ENCODE data around the gene TBC1D14.
A peak's percentile ranks its signal among the peaks of the same experiment; 100 is the strongest.
"Not testable (repeated sequence)": the region's sequence is repeated elsewhere in the genome, so short reads cannot be mapped to it uniquely, and the experiment has no call there.

Gene TBC1D14

DNA sequence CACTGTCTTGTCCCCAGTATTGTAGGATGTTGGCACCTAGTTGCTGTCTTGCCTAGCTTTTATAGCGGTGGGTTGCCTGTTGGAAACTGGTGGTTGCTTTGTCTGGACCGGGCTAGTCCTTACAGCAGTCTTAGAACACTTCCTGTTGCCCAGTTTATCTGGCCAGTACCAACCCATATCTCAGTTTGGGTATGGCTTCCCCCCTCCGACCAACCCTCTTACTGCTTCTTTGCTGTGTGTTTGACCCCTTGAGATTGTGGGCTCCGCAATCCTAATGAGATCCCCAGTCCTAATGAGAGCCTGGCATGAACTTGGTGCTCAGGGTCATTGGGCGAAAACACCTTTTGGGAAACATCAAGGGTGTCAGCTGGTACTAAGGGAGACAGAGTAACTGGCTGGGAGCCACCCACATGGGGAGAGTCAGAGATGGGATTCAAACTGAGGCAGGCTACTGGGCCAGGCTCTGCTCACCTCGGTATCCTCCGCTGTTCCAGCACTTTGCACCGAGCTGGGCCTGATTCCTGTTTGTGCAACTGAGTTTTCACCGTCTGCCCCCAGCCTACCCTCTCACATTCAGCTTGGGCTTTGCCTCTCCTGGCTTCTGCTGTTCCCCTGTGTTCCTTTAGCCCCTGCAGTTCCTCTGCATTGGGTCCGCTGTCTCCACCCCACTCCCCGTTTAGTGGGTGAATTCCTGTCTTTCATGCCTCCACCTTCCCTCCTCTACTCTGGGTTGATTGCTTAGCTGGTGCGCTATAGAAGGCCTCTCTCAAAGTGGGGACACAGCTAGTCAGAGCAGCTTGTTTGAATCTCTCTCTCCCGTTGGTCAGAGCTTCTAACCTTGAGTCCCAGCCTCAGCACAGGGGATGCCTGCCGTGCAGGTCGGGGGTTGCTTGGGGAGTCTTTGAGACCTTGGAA, 1.6 kb downstream of the TBC1D14 start:
- DNase-seq, result no peak

DNA sequence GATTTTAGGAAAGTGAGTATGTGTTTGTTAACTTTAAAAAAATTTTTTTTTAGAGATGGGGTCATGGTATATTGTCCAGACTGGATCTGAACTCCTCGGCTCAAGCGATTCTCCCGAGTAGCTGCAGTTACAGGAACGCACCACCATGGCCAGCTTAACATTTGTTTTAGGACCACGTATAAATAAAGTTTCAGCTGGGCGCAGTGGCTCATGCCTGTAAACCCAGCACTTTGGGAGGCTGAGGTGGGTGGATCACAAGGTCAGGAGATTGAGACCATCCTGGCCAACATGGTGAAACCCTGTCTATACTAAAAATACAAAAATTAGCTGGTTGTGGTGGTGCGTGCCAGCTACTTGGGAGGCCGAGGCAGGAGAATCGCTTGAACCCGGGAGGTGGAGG, 2.3 kb downstream of the TBC1D14 start:
- not testable (repeated sequence) for DNase-seq

DNA sequence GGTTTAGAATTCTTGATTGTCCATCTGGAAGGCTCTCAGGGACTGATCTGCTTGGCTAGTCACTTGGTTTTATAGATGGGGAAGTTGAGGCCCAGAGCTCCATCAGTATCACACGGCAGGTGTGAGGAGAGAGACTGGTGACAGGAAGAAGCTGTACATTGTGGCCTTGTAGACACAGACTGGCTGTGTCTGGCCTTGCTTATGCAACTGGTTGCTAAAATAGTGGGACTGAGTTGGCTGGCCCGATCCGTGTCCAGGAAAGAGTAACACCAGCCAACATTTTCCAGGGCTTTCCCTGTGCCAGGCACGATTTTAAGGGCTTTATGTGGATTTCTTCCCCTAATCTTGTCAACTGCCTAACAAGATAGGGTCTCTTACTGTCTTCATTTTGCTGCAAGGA, 2.8 kb downstream of the TBC1D14 start:
- DNase-seq, result no peak

- no peak for DNase-seq
These were observed 3.8 kb downstream of the TBC1D14 start for GRCh38 chr4:6913350-6913905.

DNA sequence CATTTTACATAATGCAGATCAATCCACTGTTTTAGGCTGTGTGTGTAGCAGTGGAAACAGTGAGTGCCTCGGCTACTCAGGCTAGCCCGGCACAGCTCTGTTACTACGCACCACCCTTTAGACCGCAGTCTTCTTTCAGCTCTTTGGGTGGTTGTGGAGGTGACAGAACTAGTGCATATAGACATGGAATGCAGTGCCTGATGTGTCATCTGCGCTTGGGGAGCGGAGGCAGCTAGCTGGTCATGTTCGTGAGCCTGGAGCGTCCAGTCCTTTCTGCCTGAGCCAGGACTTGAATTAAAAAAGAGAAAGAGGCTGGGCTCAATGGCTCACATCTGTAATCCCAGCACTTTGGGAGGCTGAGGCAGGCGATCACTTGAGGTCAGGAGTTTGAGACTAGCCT, 4.8 kb downstream of the TBC1D14 start:
- DNase-seq, result no peak

GRCh38 chr4:6915041-6916005, 5.7 kb downstream of the TBC1D14 start:
- no peak for DNase-seq

DNA sequence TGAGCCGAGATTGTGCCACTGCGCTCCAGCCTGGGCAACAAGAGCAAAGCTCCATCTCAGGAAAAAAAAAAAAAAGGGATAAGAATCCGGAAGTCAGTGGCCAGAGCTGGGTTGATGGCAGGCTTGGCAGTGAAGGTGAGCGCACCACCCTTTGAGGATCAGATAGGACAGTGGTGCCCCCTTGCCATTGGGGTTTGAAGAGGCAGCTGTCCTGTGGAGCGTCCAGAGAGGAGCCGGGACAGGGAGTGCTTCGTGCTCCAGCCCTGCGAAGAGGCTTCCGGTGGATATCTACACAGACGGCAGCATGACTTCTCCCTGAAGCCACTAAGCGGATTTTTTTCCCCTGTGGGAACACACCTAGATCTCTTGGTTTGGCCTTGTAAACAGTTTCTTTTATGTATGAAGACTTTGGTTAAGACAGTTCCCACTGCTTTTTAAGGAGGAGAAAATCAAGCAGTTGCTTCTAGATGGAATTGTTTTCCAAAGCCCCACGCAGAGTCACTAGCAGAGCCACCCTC, 6.5 kb downstream of the TBC1D14 start:
- no peak for DNase-seq

DNA sequence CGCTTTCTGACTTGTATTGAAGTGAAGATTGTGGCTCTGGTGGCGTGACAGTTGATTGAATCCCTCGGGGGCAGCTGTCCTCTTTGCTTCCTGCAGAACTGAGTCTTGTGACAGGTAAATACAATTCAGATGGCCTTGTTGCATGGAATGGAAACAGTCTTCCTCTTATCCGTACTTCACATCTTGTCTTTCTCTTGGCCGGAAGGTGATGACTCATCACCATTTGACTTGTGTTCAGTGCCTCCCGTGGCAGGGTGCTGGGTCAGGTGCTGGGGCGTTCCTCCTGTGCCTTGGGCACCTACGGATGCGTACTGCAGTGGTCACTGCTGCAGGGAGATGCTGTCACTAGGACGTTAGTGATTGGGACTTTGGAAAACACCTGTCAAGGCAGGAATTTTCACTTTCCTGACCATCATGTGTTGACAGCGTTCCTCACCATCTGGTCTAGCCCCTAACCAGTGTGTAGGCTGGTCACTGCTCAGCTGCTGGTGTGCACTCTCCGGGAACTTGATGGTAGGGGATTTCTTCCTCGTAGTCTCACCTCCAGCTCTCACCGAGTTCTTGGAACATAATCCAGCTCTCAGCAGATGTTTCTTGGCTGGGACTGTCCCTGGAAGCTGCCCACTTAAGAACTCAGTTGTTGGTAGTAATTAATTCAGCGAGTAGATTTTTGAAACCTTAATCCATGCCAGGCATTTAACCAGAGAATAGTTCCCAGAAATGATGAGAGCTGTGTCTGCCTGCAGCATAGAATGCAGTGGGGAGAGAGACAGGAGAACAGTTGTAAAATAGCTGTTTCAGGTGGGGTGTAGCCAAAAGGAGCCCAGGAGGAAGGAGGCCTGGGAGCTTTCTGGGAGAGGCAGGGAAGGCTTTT, 7.2 kb downstream of the TBC1D14 start:
- DNase-seq, result no peak

GRCh38 chr4:6917461-6918271, 8.0 kb downstream of the TBC1D14 start:
- DNase-seq, result peak; percentile 98

DNA sequence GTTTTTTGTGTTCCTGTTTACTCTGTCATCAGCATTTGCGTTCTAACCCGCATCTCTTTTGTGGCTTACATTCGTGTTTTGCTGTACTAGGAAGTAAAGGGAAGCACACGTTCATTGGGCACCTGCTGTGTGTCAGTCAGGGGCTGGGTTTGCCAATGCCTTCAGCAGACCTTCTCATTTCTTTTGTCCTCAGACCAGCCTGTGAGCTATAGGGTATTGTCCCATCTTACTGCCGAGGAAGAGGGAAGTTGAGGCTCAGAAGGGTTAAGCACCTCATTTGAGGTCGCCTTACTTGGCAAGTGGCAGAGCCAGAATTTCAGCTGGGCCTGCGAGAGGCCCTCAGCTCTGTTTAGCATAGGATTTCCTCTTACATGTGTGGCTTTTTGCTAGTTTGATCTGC, 8.7 kb downstream of the TBC1D14 start:
- peak; percentile 32 for DNase-seq

DNA sequence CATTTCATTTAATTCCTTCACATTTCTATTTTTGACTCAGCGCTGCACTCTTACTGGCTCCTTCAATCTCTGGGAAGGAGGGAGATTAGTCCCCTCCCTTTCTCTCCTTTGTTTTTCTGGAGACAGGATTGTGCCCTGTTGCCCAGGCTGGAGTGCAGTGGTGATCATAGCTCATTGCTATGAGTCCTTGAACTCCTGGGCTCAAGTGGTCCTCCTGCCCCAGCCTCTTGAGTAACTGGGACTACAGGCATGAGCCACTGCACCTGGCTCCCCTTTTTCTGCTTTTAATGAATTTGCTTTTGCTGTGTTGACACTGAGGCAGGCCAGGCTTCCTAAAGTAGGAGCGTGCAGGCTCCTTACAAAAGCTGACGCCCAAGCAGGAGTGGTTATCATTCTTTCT, 10.5 kb downstream of the TBC1D14 start:
- no peak for DNase-seq

DNA sequence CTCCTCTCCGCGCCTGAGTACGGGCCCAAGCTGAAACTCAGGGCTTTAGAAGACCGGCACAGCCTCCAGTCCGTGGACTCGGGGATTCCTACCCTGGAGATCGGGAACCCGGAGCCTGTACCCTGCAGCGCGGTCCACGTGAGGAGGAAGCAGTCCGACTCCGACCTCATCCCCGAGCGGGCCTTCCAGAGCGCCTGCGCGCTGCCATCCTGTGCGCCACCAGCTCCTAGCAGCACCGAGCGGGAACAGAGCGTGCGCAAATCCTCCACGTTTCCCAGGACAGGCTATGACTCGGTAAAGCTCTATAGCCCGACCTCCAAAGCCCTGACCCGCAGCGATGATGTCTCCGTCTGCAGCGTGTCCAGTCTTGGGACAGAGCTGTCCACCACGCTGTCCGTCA, 13.9 kb downstream of the TBC1D14 start:
- no peak for DNase-seq

DNA sequence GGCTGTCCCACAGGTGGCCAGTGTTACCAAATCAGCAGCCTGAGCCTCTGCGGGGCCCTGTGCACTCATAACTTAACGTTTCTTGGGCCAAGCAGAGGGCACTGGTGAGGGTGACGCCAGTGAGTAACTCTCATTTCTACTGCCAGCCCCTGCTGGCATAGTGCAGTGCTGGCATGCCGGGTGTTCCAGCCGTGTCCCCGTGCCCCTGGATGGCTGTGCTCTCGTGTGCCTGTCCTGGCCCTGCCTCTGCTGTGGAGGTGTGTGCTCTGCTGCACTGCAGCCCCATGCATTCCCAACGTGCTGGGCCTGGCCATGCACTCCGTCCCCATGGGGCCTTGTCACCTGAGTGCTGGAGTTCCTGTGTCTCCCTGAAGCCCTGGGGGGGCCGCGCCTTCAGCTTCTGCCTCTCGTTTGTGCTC, 14.7 kb downstream of the TBC1D14 start:
- DNase-seq, result no peak

- no peak for DNase-seq
These were observed 15.8 kb downstream of the TBC1D14 start for GRCh38 chr4:6925357-6925836.

DNA sequence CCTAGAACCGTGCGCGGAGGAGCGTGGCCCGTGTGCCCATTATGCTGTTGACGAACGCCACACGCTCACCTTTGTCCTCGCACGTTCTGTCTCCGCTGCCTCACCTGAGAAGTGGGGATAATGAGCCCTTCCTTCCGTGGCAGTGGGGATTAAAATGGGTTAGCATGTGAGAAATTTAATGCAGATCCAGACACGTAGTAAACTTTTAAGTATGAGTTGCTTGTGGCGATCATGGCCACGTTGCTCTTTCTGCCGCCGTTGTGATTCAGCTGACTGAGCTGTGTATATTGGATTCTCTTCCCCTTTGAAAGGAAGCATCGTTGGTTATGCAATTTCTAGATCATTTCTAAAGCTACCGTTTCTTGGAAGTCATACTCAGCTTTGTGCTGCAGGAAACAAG, 16.5 kb downstream of the TBC1D14 start:
- DNase-seq, result no peak

DNA sequence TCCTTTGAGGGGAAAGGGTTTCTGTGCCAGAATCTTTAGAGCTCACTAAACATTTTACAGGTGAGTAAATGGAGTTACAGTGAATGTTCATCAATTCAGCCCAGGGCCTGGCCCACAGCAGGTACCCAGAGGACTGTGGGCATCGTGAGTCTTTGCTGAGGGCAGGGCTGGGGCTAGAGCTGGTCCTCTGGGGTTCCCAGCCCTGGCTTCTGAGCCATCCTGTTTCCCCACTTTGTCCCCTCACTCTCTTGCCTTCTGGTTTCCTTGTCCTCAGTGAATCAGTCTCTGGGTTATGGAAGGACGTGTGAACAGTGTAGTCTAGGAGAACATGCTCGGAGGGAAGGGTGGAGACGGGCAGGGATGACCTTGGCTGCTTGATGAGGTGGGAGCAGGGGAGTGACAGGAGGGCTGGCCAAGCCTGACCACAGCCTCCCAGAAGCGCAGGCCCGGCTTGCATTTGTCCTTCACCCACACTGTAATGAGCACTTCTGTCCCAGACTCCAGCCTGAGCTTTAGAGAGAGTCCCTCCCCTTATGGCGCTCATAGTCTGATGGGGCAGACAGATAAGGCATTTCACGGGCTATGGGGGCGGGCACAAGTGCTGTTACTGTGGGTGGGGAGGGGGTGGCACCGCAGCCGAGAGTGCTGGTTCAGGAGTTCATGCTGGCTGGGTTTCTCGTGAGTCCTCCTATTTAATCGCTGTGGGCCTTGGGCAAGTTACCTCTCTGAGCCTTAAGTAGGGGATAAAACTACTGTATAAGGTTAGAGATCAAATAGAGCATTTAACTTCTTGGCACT, 17.3 kb downstream of the TBC1D14 start:
- DNase-seq, result no peak

DNA sequence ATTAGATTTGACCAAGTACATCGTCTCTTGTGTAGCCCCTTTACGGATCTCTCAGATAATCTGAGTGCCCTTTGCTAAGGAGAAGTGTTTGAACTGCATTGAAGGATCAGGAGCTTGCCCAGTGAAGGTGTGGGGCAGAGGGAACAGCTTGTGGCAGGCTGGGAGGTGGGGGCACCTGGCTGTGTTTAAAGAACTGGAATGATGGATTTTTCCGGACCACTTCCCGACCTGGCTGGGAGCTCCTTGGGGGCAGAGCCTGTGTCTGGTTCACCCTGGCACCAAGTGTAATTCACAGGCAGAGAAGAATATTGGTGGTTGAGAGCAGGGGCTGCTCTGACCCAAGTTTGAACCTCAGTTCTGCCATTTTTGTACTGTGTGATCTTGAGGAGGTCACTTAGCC, 18.5 kb downstream of the TBC1D14 start:
- no peak for DNase-seq

- DNase-seq, result no peak
These were observed 19.7 kb downstream of the TBC1D14 start for GRCh38 chr4:6929339-6929811.

DNA sequence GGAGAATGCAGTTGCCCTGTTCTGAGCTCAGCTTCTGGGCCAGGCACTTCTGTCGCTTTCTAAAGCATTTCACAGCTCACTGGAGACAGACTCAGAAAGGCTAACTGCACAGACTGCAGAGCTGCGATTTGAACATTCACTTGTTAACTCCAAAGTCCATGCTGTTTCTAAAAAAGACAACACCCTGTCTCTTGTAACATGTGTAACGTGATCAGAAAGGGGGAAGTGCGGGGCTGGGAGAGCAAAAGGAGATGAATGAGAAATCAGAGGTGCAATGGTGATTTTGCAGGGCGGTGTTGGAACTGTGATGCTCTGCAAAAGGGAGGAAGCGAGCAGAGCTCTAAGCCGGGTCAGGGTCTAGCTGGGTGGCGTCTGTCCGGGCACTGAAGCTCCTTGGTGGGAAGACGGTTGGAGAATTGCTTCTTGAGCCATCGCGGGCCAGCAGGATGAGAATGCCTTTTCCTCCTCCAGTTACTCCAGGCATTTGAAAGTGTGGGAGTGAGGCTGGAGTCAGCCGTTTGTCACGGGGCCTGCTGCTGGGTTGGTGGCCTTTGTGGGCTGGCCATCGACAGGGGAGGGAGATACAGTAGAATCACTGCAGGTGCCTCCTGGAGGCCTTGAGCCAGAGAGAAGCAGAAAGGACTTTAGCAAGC, 20.3 kb downstream of the TBC1D14 start:
- DNase-seq, result no peak

DNA sequence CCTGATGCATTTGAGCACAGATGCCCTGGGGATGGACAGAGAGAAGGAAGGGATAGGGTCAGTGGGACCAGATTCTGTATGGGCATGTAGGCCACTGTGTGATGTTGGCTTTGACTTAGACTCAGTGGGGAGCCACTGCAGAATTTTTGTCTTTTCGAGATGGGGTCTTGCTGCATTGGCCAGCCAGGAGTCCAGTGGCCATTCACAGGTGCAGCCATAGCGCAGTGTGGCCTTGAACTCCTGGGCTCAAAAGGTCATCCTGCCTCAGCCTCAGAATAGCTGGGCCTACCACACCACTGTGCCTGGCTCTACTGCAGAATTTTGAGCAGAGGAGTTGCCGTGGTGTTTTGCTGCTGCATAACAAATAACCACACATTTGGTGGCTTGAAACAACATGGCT, 22.8 kb downstream of the TBC1D14 start:
- DNase-seq, result no peak

All from COR-L47 (cell line).